Mesothelial cell of epicardium (in vitro differentiated cells): ENCODE measurements around the gene MICAL2. TPM values are rescaled to one million over a fixed set of nuclear protein-coding genes. Genes with fewer than 3 reads are reported as not detected.

Source experiments
- DNase-seq, 2 experiments: peaks; one replicate each; pipeline ENCODE4 v3.0.0; 2021; ENCODE audit warnings: low spot score in 2 of 2; ENCODE audit not compliant: unreplicated experiment in 2 of 2
- H3K27ac Mint-ChIP-seq: 2 replicates; pipeline ENCODE4 v1.8.0; 2021; ENCODE audit warnings: mixed read lengths
- H3K27me3 Mint-ChIP-seq: 2 replicates; pipeline ENCODE4 v1.8.0; 2021; ENCODE audit warnings: low read depth, mixed read lengths
- H3K36me3 Mint-ChIP-seq: 2 replicates; pipeline ENCODE4 v1.8.0; 2021; ENCODE audit warnings: mixed read lengths
- H3K4me1 Mint-ChIP-seq: 2 replicates; pipeline ENCODE4 v1.8.0; 2021; ENCODE audit warnings: mixed read lengths
- H3K4me3 Mint-ChIP-seq: 2 replicates; pipeline ENCODE4 v1.8.0; 2021; ENCODE audit warnings: mild to moderate bottlenecking, moderate library complexity, mixed read lengths
- H3K9me3 Mint-ChIP-seq: 2 replicates; pipeline ENCODE4 v1.8.0; 2021; ENCODE audit warnings: mixed read lengths
- total RNA-seq: library from RNA; stranded (reverse); gene quantifications from 3 replicates; pipeline ENCODE4 v1.2.1, GENCODE V29; 2021
- TF ChIP-seq, protein P1 (sequence below): fragments of 200-600 bp; sonication (generic); IDR thresholded peaks from one replicate; pipeline ENCODE4 v1.5.0; 2021; ENCODE audit warnings: antibody characterized with exemption; ENCODE audit not compliant: unreplicated experiment

MICAL2 gene
- total RNA-seq, 1 donor from 2014 or later: 15.0 TPM

DNA sequence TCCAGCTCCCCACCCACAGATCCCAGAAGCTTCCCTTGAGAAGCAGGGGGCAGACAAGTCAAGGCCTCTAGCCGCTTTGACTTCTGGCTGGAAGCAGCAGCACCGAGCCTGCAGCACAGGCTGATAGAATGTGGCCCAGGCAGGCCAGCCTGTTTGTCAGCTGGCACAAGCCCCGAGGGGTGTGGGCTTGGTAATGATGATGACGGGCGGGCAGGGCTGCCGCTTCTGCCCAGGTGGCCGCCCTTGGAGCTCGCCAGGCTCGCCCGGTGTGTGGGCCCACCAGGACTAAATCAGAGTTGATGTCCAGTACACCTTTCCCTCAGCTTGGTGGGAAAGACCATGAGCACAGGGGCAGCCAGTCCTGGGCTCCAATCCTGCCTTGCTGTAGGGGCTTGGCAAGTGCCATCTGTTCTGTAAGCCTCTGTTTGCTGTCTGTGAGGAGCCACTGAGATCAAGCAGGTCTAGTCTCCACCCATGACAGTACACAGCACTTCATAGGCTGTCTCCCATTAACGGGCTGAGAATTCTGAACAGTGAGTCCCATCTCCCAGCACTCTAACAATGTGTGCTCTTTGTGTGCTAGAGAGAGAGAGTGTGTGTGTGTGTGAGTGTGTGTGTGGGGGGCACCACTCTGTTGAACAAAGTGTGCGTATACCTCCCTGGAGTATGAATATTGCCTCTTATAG lies 26.8 kb downstream of the MICAL2 start:
- Mint-ChIP-seq H3K9me3 (no peaks in the 10 kb centered on the region), H3K4me3 (no peak overlapping the region), H3K27ac (no peak overlapping the region), H3K36me3 (no peaks in the 10 kb centered on the region), H3K27me3 (no peaks in the 10 kb centered on the region), H3K4me1 (peaks cover 11% of the 10 kb centered on the region)
- TF ChIP-seq, protein P1, sequence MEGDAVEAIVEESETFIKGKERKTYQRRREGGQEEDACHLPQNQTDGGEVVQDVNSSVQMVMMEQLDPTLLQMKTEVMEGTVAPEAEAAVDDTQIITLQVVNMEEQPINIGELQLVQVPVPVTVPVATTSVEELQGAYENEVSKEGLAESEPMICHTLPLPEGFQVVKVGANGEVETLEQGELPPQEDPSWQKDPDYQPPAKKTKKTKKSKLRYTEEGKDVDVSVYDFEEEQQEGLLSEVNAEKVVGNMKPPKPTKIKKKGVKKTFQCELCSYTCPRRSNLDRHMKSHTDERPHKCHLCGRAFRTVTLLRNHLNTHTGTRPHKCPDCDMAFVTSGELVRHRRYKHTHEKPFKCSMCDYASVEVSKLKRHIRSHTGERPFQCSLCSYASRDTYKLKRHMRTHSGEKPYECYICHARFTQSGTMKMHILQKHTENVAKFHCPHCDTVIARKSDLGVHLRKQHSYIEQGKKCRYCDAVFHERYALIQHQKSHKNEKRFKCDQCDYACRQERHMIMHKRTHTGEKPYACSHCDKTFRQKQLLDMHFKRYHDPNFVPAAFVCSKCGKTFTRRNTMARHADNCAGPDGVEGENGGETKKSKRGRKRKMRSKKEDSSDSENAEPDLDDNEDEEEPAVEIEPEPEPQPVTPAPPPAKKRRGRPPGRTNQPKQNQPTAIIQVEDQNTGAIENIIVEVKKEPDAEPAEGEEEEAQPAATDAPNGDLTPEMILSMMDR: no peak
- DNase-seq: no peak

DNA sequence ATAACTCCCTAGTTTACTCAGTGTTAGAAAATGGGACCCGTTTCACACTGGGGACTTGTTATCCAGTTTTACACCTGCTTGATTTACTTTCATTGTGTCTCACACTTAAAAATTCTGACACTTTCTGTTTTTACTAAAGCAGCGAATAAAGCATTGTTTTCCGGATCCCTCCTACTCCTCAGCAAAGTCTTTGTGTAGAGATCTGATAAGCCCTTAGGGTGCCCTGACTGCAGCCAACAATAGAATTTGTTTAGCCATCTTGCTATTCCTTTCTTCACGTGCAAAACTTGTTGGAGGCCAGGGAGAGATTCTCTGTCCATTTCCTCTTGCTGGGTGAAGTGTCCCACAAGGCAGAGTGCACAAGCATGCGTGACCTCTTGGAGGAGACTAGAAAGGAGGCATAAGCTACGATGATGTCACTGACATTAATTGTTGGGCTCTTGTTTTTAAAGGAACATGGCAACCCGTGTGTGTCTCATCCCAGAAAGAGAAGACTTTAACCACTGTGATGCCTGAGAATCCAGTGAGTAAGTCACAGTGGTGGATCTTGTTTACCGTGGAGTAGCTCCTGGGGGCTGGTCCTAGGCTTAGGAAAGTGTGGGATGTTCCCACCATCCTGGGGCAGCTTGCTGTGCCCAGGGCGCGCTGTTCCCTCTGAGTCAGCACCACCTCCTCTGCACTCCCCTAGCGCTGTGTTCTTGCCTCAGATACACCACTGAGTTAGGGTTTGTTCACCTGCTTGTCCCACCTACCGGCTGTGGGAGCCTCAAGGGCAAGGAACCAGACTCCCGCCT lies 27.7 kb downstream of the MICAL2 start:
- Mint-ChIP-seq H3K27ac (no peak overlapping the region), H3K36me3 (no peaks in the 10 kb centered on the region), H3K4me1 (peaks cover 20% of the 10 kb centered on the region), H3K9me3 (no peaks in the 10 kb centered on the region), H3K4me3 (no peak overlapping the region), H3K27me3 (no peaks in the 10 kb centered on the region)
- TF ChIP-seq, protein P1: no peak
- no peak for DNase-seq

DNA sequence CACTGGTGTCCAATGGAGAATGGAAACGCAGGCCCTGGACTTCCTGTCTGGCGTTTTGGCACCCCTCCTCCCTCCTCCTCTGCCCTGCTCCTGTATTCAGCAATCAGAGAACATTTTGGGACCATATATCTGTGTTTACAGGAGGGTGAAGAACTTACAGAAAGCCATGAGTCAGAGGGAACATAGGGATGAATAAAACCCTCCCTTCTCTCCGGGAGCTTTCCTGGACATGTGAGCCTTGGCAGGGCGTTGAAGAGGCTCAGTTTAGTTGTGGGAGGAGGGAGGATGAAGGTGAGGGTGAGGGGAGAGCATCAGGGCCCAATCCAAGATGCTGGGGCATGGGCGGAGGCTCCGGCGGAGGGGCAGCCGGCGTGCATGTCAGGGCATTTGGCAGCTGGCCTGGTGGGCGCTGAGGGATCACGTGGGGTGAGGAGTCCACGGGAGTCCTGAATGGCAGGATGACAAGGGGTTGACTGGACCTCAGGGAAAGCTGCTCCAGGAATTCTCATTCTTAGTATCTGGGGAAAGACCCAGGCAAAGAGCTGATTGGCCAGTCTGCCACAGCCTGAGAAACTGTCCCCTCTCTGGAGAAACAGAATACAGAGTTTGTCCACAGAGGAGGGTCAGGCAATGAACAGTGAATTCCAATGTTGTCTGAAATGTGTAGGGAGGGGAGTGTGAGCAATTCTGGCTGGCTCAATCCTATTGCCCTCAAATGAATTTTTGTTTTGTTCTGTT lies 28.9 kb downstream of the MICAL2 start:
- Mint-ChIP-seq H3K27ac (no peak overlapping the region), H3K27me3 (no peaks in the 10 kb centered on the region), H3K9me3 (no peaks in the 10 kb centered on the region), H3K36me3 (no peaks in the 10 kb centered on the region), H3K4me3 (no peak overlapping the region), H3K4me1 (peaks cover 32% of the 10 kb centered on the region)
- TF ChIP-seq, protein P1: no peak
- DNase-seq: no peak

DNA sequence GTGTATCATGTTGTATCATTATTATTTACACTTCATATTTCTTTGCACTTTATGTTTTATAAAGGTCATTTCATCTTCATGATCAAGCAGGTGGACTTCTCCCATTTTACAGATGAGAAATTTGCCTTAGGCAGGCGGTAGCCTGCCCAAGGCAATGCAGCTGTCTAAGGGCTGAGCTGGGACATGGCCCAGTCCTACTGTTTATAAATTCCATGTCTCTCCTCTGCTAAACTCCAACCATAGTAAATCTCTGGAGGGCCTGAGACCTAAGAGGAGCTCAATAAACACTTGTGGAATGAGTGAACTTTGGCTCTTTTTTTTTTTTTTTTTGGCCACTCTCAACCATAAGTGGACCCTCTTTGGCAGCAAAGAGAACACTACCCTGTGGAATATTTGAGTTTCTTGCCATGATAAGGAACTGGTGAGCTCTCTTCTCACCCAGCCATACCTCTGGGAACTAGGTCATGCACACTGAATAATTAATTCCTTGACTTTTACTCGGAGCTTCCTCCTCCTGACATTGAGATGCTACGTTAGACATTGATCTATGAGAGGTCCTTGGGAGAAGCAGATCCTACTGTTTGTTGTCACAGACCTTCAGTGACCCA lies 29.9 kb downstream of the MICAL2 start:
- H3K4me3 Mint-ChIP-seq: no peak overlapping the region
- no peak for DNase-seq
- TF ChIP-seq, protein P1: no peak
- no peak overlapping the region for H3K27ac Mint-ChIP-seq
- H3K36me3 Mint-ChIP-seq: no peaks in the 10 kb centered on the region
- H3K4me1 Mint-ChIP-seq: peaks cover 39% of the 10 kb centered on the region
- H3K9me3 Mint-ChIP-seq: no peaks in the 10 kb centered on the region
- H3K27me3 Mint-ChIP-seq: no peaks in the 10 kb centered on the region

DNA sequence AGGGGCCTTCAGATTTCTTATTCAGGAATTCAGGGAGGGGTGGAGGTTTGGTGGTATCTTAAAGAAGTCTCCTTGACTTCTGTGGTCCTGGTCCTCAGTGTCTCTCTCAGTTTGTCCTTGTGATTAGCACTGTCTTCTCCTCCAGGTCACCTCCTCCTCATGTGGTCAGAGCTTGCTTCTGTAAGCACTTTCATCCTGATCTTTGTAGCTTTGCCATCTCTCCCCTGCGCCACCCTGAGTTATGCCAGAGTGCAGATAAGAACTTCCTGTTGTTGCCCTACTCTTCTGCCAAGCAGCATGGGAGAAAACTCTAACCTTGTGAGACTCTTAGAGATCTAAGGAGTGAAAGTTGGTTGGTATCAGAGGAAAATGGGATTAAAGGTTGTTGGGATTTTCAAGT lies 30.9 kb downstream of the MICAL2 start:
- DNase-seq: no peak
- Mint-ChIP-seq H3K27me3 (no peaks in the 10 kb centered on the region), H3K4me3 (no peak overlapping the region), H3K9me3 (no peaks in the 10 kb centered on the region), H3K4me1 (peaks cover 42% of the 10 kb centered on the region), H3K27ac (no peak overlapping the region), H3K36me3 (no peaks in the 10 kb centered on the region)
- TF ChIP-seq, protein P1: no peak
